Karpas-422 (cell line): ENCODE data around the gene SCAI. TPM values are rescaled to one million over a fixed set of nuclear protein-coding genes. Genes with fewer than 3 reads are reported as not detected.

Source experiments
- DNase-seq: peaks from one replicate; pipeline ENCODE4 v3.0.0-alpha.2; 2015
- H2AFZ ChIP-seq: fragments of 200-600 bp; sonication (generic); 2 replicates; pipeline ENCODE4 v1.6.1; 2014; ENCODE audit warnings: antibody characterized with exemption, low read length, mixed read lengths
- H3K27ac ChIP-seq: fragments of 200-600 bp; sonication (generic); 2 replicates; pipeline ENCODE4 v1.5.1; 2014; ENCODE audit warnings: mild to moderate bottlenecking, low read length, moderate library complexity
- H3K27me3 ChIP-seq: fragments of 200-600 bp; sonication (generic); 2 replicates; pipeline ENCODE4 v1.6.1; 2014; ENCODE audit warnings: low read length, mixed read lengths
- H3K36me3 ChIP-seq: fragments of 200-600 bp; sonication (generic); 2 replicates; pipeline ENCODE4 v1.6.1; 2014; ENCODE audit warnings: low read length, mixed read lengths; ENCODE audit not compliant: insufficient read depth
- H3K4me1 ChIP-seq: fragments of 200-600 bp; sonication (generic); 2 replicates; pipeline ENCODE4 v1.6.1; 2014; ENCODE audit warnings: mild to moderate bottlenecking, low read length, mixed read lengths
- H3K4me2 ChIP-seq: fragments of 200-600 bp; sonication (generic); 2 replicates; pipeline ENCODE4 v1.6.1; 2014; ENCODE audit warnings: low read length, low read depth, mild to moderate bottlenecking; ENCODE audit not compliant: poor library complexity, severe bottlenecking
- H3K4me3 ChIP-seq: fragments of 200-600 bp; sonication (generic); 2 replicates; pipeline ENCODE4 v1.5.1; 2014; ENCODE audit warnings: mild to moderate bottlenecking, antibody characterized with exemption, low read length, mixed read lengths
- H3K79me2 ChIP-seq: fragments of 200-600 bp; sonication (generic); 2 replicates; pipeline ENCODE4 v1.6.1; 2014; ENCODE audit warnings: mild to moderate bottlenecking, low read length, mixed read lengths
- H3K9ac ChIP-seq: fragments of 200-600 bp; sonication (generic); 2 replicates; pipeline ENCODE4 v1.6.0; 2014; ENCODE audit warnings: low read length
- H3K9me2 ChIP-seq: fragments of 200-600 bp; sonication (generic), shearing (Covaris generic); replicated peaks from 2 replicates; pipeline ENCODE4 v1.6.0; 2014; ENCODE audit warnings: mild to moderate bottlenecking, low read length, moderate library complexity; ENCODE audit not compliant: insufficient read depth
- H3K9me3 ChIP-seq: fragments of 300-700, 200-600 bp; sonication (generic); 2 replicates; pipeline ENCODE4 v1.6.1; 2014; ENCODE audit warnings: low read length, mixed read lengths
- H4K20me1 ChIP-seq: fragments of 200-600 bp; sonication (generic); 2 replicates; pipeline ENCODE4 v1.6.1; 2014; ENCODE audit warnings: mild to moderate bottlenecking, antibody characterized with exemption, low read length, low read depth; ENCODE audit not compliant: insufficient read depth
- total RNA-seq: library from RNA; depleted of rRNA; stranded (reverse); fragments of >200 nt; shearing (Covaris generic); gene quantifications from 2 replicates; pipeline ENCODE4 v1.2.3, GENCODE V29; 2014; ENCODE audit warnings: low replicate concordance

SCAI gene
- total RNA-seq, 1 experiment from 2014 or later = 35.3 TPM

DNA sequence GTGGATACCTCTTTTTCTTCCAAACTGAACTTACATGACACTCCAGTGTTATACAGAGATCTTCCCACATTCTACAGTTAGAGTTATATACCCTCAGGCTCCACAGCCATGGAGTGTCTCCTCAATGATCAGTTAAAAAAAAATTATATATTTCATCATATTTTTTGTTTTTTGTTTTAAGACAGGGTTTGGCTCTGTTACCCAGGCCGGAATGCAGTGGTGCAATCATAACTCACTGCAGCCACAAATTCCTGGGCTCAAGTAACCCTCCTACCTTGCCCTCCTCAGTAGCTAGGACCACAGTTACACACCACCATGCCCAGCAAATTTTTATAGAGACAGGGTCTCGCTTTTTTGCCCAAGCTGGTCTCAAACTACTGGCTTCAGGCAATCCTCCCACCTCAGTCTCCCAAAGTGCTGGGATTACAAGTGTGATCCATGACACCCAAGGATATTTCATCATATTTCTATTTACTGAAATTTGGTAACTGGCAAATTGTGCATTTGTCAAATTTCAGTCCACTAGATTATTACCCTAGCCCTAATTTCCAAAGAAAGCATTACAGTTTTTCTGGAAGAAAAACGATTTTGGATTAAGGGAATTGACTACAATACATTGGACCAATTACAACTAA is 18.1 kb upstream of the SCAI start:
- Histone ChIP-seq H2AFZ (no peak overlapping the region), H3K27ac (no peak overlapping the region), H3K4me3 (no peak overlapping the region), H3K4me2 (no peak overlapping the region), H3K4me1 (no peaks in the 10 kb centered on the region), H3K9ac (no peak overlapping the region), H3K9me2 (no peaks in the 10 kb centered on the region), H4K20me1 (no peaks in the 10 kb centered on the region), H3K79me2 (peaks cover 68% of the 10 kb centered on the region), H3K9me3 (no peaks in the 10 kb centered on the region), H3K27me3 (no peaks in the 10 kb centered on the region), H3K36me3 (peaks cover 5% of the 10 kb centered on the region; the same call in 1 of the 2 replicates)
- DNase-seq = no peak

DNA sequence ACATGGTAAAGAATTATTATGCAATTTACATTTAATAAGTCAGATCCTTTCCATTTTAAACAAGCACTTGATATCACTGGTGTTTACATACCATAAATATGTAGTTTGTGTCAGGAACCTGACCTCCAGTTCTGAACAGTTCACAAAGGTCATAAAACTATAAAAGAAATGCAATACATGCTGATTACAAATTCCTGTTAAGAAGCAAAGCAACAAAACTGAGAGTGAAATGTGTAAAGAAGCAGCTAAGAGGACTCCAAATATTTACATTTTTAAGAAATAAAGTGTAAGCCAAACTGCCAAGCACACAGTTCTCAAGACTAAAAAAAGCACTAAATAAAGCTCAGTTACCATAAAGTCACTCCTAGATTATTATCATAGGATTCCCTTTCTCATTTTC is 17.4 kb upstream of the SCAI start:
- Histone ChIP-seq H3K27ac (no peak overlapping the region), H3K9me2 (no peaks in the 10 kb centered on the region), H3K36me3 (peaks cover 5% of the 10 kb centered on the region; the same call in 1 of the 2 replicates), H3K79me2 (peaks cover 61% of the 10 kb centered on the region), H3K9me3 (no peaks in the 10 kb centered on the region), H2AFZ (no peak overlapping the region), H3K4me3 (no peak overlapping the region), H4K20me1 (no peaks in the 10 kb centered on the region), H3K9ac (no peak overlapping the region), H3K4me1 (no peaks in the 10 kb centered on the region), H3K27me3 (no peaks in the 10 kb centered on the region), H3K4me2 (no peak overlapping the region)
- DNase-seq = no peak

DNA sequence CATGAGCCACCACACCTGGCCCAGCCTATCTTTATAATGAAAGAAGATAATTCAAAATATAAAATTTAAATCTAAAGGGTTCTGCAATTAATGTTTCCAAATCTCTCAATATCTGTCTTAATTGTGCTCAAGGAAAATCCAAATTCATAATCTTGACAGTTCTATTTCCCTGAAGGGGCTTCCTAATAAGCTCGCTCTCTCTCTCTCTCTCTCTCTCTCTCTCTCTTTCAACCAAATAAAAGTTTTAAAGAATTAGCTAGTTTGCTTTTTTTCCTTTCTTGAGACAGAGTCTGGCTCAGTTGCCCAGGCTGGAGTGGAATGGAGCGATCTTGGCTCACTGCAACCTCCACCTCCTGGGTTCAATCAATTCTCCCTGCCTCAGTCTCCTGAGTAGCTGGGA is 13.2 kb upstream of the SCAI start:
- no peak overlapping the region for H3K9ac ChIP-seq
- no peaks in the 10 kb centered on the region for H3K9me2 ChIP-seq
- no peaks in the 10 kb centered on the region for H3K27me3 ChIP-seq
- H3K79me2 ChIP-seq = peaks cover 34% of the 10 kb centered on the region
- H2AFZ ChIP-seq = no peak overlapping the region
- no peaks in the 10 kb centered on the region for H4K20me1 ChIP-seq
- H3K4me1 ChIP-seq = no peaks in the 10 kb centered on the region
- no peak overlapping the region for H3K4me2 ChIP-seq
- no peak overlapping the region for H3K4me3 ChIP-seq
- DNase-seq = no peak
- no peaks in the 10 kb centered on the region for H3K9me3 ChIP-seq
- H3K27ac ChIP-seq = no peak overlapping the region
- peaks cover 21% of the 10 kb centered on the region for H3K36me3 ChIP-seq

DNA sequence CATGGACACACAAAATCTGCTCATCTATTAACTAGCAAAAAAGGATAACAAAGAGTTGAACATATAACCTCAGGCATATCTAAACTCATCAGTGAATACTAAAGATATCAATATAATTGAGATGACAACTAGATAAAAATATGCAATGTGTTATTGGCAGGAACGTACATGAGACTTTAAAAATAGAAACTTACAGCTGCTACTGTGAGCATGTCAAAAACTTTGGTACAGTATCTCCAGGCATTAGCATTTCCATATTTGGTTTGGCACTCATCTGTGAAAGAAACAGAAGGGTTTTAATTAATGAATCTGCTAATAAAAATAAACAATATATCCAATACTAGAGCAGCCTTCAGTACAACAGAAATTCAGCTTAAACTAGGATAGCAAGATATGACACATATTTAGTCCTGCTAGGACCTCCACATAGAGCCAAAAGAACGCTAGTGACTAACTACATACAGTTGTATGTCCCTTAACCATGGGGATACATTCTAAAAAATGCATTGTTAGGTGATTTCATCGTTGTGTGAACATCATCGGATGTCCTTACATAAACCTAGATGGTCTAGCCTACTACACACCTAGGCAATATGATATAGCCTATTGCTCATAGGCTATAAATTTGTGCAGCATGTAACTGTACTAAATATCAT is 10.5 kb upstream of the SCAI start:
- DNase-seq = no peak
- Histone ChIP-seq H3K79me2 (peaks cover 12% of the 10 kb centered on the region), H3K4me3 (no peak overlapping the region), H3K27me3 (no peaks in the 10 kb centered on the region), H3K4me2 (no peak overlapping the region), H3K36me3 (peaks cover 21% of the 10 kb centered on the region), H4K20me1 (no peaks in the 10 kb centered on the region), H3K9me3 (no peaks in the 10 kb centered on the region), H3K9me2 (no peaks in the 10 kb centered on the region), H3K9ac (no peak overlapping the region), H3K27ac (no peak overlapping the region), H3K4me1 (no peaks in the 10 kb centered on the region), H2AFZ (no peak overlapping the region)

DNA sequence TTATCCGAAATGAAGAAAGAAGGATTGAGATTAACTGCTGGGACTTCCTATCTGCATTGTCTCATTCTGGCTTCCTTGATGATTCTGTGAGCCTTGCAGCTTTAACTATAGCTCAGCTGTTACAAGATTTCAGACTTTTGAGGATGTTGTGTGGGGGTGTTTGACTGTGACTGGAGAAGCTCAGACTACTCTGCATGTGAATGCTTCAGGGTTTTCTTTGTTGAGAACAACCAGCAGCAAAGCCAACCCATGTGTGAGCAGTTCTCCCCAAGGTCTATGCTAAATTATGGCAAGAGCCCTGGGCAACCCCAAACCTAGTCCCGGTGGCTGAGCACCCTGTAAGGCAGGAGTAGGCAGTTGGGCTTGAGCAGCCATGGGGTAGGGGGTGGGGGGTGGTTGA is 8.4 kb upstream of the SCAI start:
- no peak overlapping the region for H3K27ac ChIP-seq
- H3K9ac ChIP-seq = no peak overlapping the region
- no peaks in the 10 kb centered on the region for H3K9me2 ChIP-seq
- H4K20me1 ChIP-seq = no peaks in the 10 kb centered on the region
- no peak overlapping the region for H2AFZ ChIP-seq
- peaks cover 11% of the 10 kb centered on the region for H3K4me1 ChIP-seq
- DNase-seq = no peak
- 0 out of 2 replicates have a peak, but pooled peaks cover 3% of the 10 kb centered on the region for H3K79me2 ChIP-seq
- H3K27me3 ChIP-seq = no peaks in the 10 kb centered on the region
- H3K9me3 ChIP-seq = no peaks in the 10 kb centered on the region
- H3K4me3 ChIP-seq = no peak overlapping the region
- peaks cover 16% of the 10 kb centered on the region for H3K36me3 ChIP-seq
- no peak overlapping the region for H3K4me2 ChIP-seq

DNA sequence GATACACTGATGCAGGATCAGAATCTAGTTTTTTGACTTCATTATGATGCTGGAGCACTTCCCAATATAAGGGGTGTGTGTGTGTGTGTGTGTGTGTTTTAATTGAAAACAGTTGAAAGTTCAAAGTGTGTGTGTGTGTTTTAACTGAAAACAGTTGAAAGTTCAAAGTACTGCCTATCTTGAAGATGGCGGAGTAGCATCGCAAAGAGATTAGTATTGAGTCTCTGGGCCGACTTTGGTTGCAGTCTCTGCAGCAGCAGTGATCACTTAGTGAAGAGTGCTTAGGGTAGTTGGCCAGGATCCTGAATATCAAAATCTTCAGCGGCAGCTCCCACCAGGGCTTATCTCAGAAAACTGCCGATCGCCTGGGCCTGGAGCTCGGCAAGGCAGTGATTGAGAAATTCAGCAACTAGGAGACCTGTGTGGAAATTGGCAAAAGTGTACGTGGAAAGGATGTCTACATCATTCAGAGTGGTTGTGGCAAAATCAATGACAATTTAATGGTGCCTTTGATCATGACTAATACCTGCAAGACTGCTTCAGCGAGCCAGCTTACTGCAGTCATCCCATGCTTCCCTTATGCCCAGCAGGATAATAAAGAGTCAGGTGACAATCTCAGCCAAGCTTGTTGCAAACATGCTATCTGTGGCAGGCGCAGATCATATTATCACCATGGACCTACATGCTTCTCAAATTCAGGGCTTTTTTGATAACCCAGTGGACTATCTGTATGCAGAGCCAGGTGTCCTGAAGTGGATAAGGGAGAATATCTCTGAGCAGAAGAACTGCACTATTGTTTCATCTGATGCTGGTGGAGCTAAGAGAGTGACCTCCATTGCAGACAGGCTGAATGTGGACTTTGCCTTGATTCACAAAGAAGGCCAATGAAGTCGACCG is 7.3 kb upstream of the SCAI start:
- no peak for DNase-seq
- Histone ChIP-seq H4K20me1 (no peaks in the 10 kb centered on the region), H3K27me3 (no peaks in the 10 kb centered on the region), H3K36me3 (peaks cover 16% of the 10 kb centered on the region), H3K79me2 (0 out of 2 replicates have a peak, but pooled peaks cover 3% of the 10 kb centered on the region), H3K4me2 (no peak overlapping the region), H3K27ac (no peak overlapping the region), H3K4me1 (peaks cover 23% of the 10 kb centered on the region), H3K9ac (no peak overlapping the region), H3K9me2 (no peaks in the 10 kb centered on the region), H2AFZ (no peak overlapping the region), H3K4me3 (no peak overlapping the region), H3K9me3 (no peaks in the 10 kb centered on the region)

DNA sequence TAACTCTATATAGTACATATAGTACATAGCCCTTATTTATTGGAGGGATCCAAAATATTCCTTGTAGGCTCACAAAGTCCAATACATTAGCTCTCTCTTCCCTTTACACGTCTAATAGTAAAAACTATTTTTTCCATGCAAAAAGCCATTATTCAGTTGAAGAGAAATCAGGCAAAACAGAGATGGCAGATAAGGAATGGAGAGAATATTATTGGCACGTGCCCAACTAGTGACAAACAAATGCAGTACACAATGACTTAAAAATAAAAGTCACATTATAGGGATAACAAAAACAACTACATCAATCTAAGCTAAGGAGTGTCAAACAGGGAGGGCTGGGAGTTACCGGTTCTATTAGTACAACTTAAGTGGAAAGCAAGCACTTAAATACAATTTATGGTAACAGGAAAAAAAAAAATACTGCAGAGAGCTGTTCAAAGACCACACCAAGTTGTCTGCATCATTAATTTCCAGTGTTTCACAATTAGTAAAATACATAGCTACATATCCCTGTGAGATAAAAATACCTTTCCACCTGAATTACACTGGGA is 4.1 kb upstream of the SCAI start:
- DNase-seq = no peak
- Histone ChIP-seq H2AFZ (no peak overlapping the region), H3K9me2 (no peaks in the 10 kb centered on the region), H3K4me2 (peak overlapping the region; percentile 29), H3K36me3 (no peaks in the 10 kb centered on the region; the same call in 1 of the 2 replicates), H3K27ac (no peak overlapping the region), H3K9ac (no peak overlapping the region), H3K79me2 (peaks cover 6% of the 10 kb centered on the region), H3K4me3 (no peak overlapping the region), H4K20me1 (no peaks in the 10 kb centered on the region), H3K4me1 (peaks cover 44% of the 10 kb centered on the region), H3K27me3 (no peaks in the 10 kb centered on the region), H3K9me3 (no peaks in the 10 kb centered on the region)

DNA sequence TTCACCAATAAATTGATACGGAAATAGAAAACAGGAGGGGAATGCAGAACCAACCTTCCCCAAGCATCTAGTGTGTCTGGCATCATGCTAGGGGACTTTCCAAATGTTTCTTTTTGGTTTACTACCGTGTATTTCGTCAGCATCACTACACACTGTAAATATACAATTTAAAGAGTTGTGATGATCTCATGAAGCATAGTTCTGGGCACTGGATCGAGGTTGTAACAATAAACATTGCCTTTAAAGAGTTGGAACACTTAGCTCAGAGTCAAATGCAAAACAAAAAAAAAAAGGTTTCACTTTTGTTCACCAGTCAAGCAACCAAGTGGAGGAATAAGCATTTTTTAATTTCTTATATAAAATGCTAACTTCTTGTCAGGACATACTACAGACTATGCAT is 2.9 kb upstream of the SCAI start:
- peaks cover 18% of the 10 kb centered on the region for H3K79me2 ChIP-seq
- no peak for DNase-seq
- H3K9me3 ChIP-seq = no peaks in the 10 kb centered on the region
- H3K9me2 ChIP-seq = no peaks in the 10 kb centered on the region
- H3K4me2 ChIP-seq = peak overlapping the region; percentile 29
- no peak overlapping the region for H2AFZ ChIP-seq
- H4K20me1 ChIP-seq = no peaks in the 10 kb centered on the region
- peak overlapping the region; percentile 6; the same call in 1 of the 2 replicates for H3K27ac ChIP-seq
- H3K4me1 ChIP-seq = peaks cover 56% of the 10 kb centered on the region
- H3K36me3 ChIP-seq = peaks cover 3% of the 10 kb centered on the region; the same call in 1 of the 2 replicates
- H3K9ac ChIP-seq = no peak overlapping the region
- H3K4me3 ChIP-seq = no peak overlapping the region
- no peaks in the 10 kb centered on the region for H3K27me3 ChIP-seq
